ENCODE measurements around the gene TOX3. TPM values are rescaled to one million over a fixed set of nuclear protein-coding genes. Genes with fewer than 3 reads are reported as not detected.

Gene TOX3
- total and polyA plus RNA-seq, 12 donors = not detected

DNA sequence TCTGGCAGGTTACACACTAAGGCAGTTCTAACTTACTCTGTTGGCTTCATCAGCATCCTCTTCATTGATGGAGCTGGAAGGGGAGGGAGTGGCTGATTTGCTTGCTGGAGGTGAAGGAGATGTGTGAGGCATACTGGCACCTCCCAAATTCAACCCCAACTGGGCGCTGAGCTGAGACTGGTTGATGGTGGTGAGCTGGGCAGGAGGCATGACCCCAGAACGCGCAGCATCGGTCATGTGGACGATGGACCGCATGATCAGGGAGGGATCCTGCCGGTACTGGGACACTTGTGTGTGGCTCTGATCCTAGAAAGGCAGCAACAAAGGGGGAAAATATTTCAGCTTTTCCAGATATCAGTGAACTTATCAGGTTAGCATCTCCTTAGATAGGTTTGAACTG, 96.7 kb downstream of the TOX3 start:
- Histone ChIP-seq H3K4me1 (no peaks in the 10 kb centered on the region), H3K36me3 (no peaks in the 10 kb centered on the region), H3K27me3 (no peaks in the 10 kb centered on the region), H3K4me3 (no peak overlapping the region), H3K27ac (no peak overlapping the region), H3K9me3 (no peaks in the 10 kb centered on the region)
- no peak for DNase-seq
- 94 to 96% methylated on average over 7 of the region's 7 CpGs for WGBS, 2 donors
- ATAC-seq = no peak
- intact Hi-C loops (cut with DNase I) = no loop called here
- TF ChIP-seq, protein P1, sequence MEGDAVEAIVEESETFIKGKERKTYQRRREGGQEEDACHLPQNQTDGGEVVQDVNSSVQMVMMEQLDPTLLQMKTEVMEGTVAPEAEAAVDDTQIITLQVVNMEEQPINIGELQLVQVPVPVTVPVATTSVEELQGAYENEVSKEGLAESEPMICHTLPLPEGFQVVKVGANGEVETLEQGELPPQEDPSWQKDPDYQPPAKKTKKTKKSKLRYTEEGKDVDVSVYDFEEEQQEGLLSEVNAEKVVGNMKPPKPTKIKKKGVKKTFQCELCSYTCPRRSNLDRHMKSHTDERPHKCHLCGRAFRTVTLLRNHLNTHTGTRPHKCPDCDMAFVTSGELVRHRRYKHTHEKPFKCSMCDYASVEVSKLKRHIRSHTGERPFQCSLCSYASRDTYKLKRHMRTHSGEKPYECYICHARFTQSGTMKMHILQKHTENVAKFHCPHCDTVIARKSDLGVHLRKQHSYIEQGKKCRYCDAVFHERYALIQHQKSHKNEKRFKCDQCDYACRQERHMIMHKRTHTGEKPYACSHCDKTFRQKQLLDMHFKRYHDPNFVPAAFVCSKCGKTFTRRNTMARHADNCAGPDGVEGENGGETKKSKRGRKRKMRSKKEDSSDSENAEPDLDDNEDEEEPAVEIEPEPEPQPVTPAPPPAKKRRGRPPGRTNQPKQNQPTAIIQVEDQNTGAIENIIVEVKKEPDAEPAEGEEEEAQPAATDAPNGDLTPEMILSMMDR (IDR thresholded peaks at IDR 0.05) = no peak

DNA sequence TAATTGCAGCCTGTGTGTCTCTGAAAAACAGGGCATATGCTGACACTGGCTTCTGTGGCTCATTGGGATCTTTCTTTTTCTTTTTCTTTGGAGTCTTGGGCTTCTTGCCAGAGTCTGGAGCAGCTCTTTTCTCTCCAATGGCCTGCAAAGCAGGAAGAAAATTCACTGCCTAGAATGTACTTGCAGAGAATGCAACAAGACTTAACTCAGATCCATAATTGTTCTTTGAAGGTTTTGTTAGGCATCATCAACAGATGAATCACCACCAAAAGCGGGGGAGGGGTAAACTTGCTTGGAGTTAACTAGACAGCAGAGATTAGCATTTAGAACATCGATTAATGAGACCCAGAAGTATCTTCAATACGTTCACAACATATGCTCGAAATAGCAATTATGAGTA, 100.9 kb downstream of the TOX3 start:
- TF ChIP-seq, protein P1 (IDR thresholded peaks at IDR 0.05) = no peak
- 54 to 64% methylated on average over 4 of the region's 4 CpGs for WGBS, 2 donors
- H3K27me3 ChIP-seq = peaks cover 0 to 5% (median 0%) of the 10 kb centered on the region in 7 donors
- H3K27ac ChIP-seq = no peak overlapping the region
- H3K4me1 ChIP-seq = no peaks in the 10 kb centered on the region
- no peak overlapping the region for H3K4me3 ChIP-seq
- H3K9me3 ChIP-seq = no peaks in the 10 kb centered on the region
- no peak for DNase-seq
- no peaks in the 10 kb centered on the region for H3K36me3 ChIP-seq
- ATAC-seq = no peak
- intact Hi-C loops (cut with DNase I) = no loop called here

DNA sequence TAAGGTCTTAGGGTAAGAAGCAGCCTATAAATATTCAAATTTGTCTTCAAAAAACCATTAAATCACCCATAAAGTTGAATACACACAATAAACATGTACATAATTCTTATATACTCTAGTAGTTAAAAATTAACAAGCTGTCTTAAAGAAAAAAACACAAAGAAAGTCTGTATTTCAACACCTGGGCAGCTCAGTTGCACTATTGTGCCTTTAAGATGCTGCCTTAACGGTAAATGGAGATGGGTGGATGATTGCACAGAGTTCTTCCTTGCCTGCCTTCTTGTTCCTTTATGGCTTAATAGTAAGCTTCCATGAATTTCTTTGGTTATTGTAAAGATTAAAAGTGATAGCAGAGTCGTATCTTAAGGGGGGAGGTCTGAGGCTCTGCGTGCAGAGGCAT, 105.1 kb downstream of the TOX3 start:
- intact Hi-C loops (cut with DNase I) = no loop called here
- no peak for ATAC-seq
- 73 to 83% methylated on average over 3 of the region's 3 CpGs for WGBS, 2 donors
- peaks cover 0 to 5% (median 0%) of the 10 kb centered on the region in 7 donors for H3K27me3 ChIP-seq
- TF ChIP-seq, protein P1 (IDR thresholded peaks at IDR 0.05) = no peak
- H3K36me3 ChIP-seq = no peaks in the 10 kb centered on the region
- no peak for DNase-seq
- H3K4me3 ChIP-seq = no peak overlapping the region
- no peaks in the 10 kb centered on the region for H3K4me1 ChIP-seq
- peaks cover 0 to 6% (median 0%) of the 10 kb centered on the region in 11 donors for H3K9me3 ChIP-seq
- no peak overlapping the region for H3K27ac ChIP-seq

DNA sequence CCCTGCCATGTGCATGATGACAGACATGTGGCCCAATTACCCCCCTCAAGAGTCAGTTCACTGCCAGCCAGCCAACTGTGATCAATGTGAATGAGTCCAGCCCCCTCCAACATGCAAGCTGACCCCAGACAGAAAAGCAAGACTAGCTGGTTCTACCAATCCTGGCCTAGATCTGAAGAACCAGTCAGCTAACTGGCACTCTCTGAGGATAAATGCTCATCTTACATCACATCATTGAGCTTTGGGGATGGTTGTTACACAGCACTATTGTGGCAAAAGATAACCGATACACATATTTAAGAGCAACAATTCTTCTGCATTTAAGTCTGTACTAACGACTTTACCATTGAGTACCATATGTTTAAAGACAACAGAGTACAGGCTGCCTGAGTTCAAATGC, 106.7 kb downstream of the TOX3 start:
- H3K27me3 ChIP-seq = peaks cover 0 to 5% (median 0%) of the 10 kb centered on the region in 7 donors
- TF ChIP-seq, protein P1 (IDR thresholded peaks at IDR 0.05) = no peak
- DNase-seq (no peak), ATAC-seq (no peak)
- WGBS, 2 donors = 82 to 88% methylated on average over 2 of the region's 2 CpGs
- H3K4me3 ChIP-seq = no peak overlapping the region
- H3K27ac ChIP-seq = no peak overlapping the region
- intact Hi-C loops (cut with DNase I) = no loop called here
- H3K4me1 ChIP-seq = no peaks in the 10 kb centered on the region
- H3K9me3 ChIP-seq = peaks cover 0 to 6% (median 0%) of the 10 kb centered on the region in 11 donors
- H3K36me3 ChIP-seq = no peaks in the 10 kb centered on the region
